Sigmoid colon (tissue), 4 donors: Measurements from ENCODE around the gene DRD2.

Source experiments
- POLR2A ChIP-seq, 2 donors: fragments of 450-650 bp; IDR thresholded peaks; one replicate each; pipeline ENCODE4 v1.6.1; 2016; ENCODE audit warnings: antibody characterized with exemption in 2 of 2, mild to moderate bottlenecking in 2 of 2, moderate library complexity in 2 of 2
- POLR2AphosphoS5 ChIP-seq, 4 donors: sonication (generic); formaldehyde crosslinking; IDR thresholded peaks; one replicate each; pipeline ENCODE4 v1.6.1; 2017; ENCODE audit warnings: antibody characterized with exemption in 4 of 4
- TF ChIP-seq, protein P1 (sequence below), 4 experiments: fragments of 450-650 bp in 3 of 4; fragments of 200-600 bp in 1 of 4; IDR thresholded peaks; one replicate each; pipeline ENCODE4 v1.5.1; 2016 to 2019; ENCODE audit warnings: antibody characterized with exemption in 4 of 4, mild to moderate bottlenecking in 3 of 4, moderate library complexity in 2 of 4

DNA sequence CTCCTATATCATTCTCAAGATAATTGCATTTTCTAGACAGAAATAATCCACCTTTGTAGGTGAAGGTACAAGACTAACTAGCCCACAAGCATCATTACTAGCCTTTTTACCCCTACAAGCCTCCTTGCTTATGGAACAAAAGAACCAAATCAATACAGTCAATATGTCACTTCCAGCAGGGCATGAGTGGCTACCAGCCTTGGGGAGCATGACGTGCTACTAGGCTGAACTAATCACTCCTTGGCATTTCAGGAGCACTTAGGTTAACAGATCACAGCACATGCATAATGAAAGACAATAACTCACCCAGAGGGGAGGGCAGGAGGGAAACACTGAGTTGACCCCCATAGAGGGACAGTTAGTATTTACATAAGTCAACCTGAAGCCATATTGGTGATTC lies 2.7 kb downstream of the DRD2 start:
- no peak for TF ChIP-seq POLR2A (IDR thresholded peaks at IDR 0.05)
- TF ChIP-seq, protein P1, sequence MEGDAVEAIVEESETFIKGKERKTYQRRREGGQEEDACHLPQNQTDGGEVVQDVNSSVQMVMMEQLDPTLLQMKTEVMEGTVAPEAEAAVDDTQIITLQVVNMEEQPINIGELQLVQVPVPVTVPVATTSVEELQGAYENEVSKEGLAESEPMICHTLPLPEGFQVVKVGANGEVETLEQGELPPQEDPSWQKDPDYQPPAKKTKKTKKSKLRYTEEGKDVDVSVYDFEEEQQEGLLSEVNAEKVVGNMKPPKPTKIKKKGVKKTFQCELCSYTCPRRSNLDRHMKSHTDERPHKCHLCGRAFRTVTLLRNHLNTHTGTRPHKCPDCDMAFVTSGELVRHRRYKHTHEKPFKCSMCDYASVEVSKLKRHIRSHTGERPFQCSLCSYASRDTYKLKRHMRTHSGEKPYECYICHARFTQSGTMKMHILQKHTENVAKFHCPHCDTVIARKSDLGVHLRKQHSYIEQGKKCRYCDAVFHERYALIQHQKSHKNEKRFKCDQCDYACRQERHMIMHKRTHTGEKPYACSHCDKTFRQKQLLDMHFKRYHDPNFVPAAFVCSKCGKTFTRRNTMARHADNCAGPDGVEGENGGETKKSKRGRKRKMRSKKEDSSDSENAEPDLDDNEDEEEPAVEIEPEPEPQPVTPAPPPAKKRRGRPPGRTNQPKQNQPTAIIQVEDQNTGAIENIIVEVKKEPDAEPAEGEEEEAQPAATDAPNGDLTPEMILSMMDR (IDR thresholded peaks at IDR 0.05): no peak
- TF ChIP-seq POLR2AphosphoS5 (IDR thresholded peaks at IDR 0.05): no peak
